H9 (cell line): Measurements from ENCODE around the gene F12. TPM values are rescaled to one million over a fixed set of nuclear protein-coding genes. Genes with fewer than 3 reads are reported as not detected.

Experiments
- DNase-seq: peaks from one replicate; pipeline ENCODE4 v3.0.0-alpha.2; 2017
- H2AFZ ChIP-seq: one replicate; pipeline ENCODE4 v1.6.1; 2013; ENCODE audit warnings: mild to moderate bottlenecking, low read length, control low read depth, moderate library complexity
- H2AK5ac ChIP-seq: 2 replicates; pipeline ENCODE4 v1.6.1; 2013; ENCODE audit warnings: low read length, control low read depth, mixed read lengths; ENCODE audit not compliant: insufficient read length
- H2BK120ac ChIP-seq: one replicate; pipeline ENCODE4 v1.6.1; 2013; ENCODE audit warnings: low read depth, mild to moderate bottlenecking, low read length, control low read depth, inconsistent platforms; ENCODE audit not compliant: poor library complexity, severe bottlenecking
- H2BK12ac ChIP-seq: 2 replicates; pipeline ENCODE4 v1.6.1; 2013; ENCODE audit warnings: low read length, control low read depth, mixed read lengths, low read depth; ENCODE audit not compliant: insufficient read length
- H2BK15ac ChIP-seq: 2 replicates; pipeline ENCODE4 v1.6.1; 2013; ENCODE audit warnings: low read depth, low read length, control low read depth
- H2BK20ac ChIP-seq: one replicate; pipeline ENCODE4 v1.6.1; 2013; ENCODE audit warnings: low read depth, mild to moderate bottlenecking, low read length, control low read depth, inconsistent platforms; ENCODE audit not compliant: poor library complexity, severe bottlenecking
- H2BK5ac ChIP-seq: 2 replicates; pipeline ENCODE4 v1.6.1; 2013; ENCODE audit warnings: low read length, control low read depth, mixed read lengths; ENCODE audit not compliant: insufficient read length
- H3K14ac ChIP-seq: 2 replicates; pipeline ENCODE4 v1.6.1; 2013; ENCODE audit warnings: low read length, control low read depth; ENCODE audit not compliant: insufficient read depth
- H3K18ac ChIP-seq: 2 replicates; pipeline ENCODE4 v1.6.1; 2013; ENCODE audit warnings: low read depth, mild to moderate bottlenecking, mixed read lengths, low read length, control low read depth; ENCODE audit not compliant: insufficient read length
- H3K23ac ChIP-seq: 2 replicates; pipeline ENCODE4 v1.6.1; 2013; ENCODE audit warnings: low read length, control low read depth, mixed read lengths, low read depth; ENCODE audit not compliant: insufficient read length
- H3K23me2 ChIP-seq: 2 replicates; pipeline ENCODE4 v1.6.1; 2013; ENCODE audit warnings: low read depth, mild to moderate bottlenecking, mixed read lengths, low read length, control low read depth; ENCODE audit not compliant: insufficient read length, poor library complexity, severe bottlenecking
- H3K27ac ChIP-seq: 2 replicates; pipeline ENCODE4 v1.5.1; 2013; ENCODE audit warnings: low read length, control low read depth, mixed read lengths, low read depth; ENCODE audit not compliant: insufficient read length
- H3K27me3 ChIP-seq: 2 replicates; pipeline ENCODE4 v1.6.1; 2013; ENCODE audit warnings: low read length, control low read depth, inconsistent platforms; ENCODE audit not compliant: insufficient read depth
- H3K4ac ChIP-seq: 2 replicates; pipeline ENCODE4 v1.6.1; 2013; ENCODE audit warnings: low read depth, mild to moderate bottlenecking, control low read depth, inconsistent platforms, low read length, moderate library complexity
- H3K4me1 ChIP-seq: 2 replicates; pipeline ENCODE4 v1.6.1; 2013; ENCODE audit warnings: low read length, control low read depth, inconsistent platforms; ENCODE audit not compliant: insufficient read depth
- H3K4me2 ChIP-seq: 2 replicates; pipeline ENCODE4 v1.6.1; 2013; ENCODE audit warnings: low read length, control low read depth, mixed read lengths; ENCODE audit not compliant: insufficient read length, insufficient read depth
- H3K56ac ChIP-seq: 2 replicates; pipeline ENCODE4 v1.6.1; 2013; ENCODE audit warnings: low read depth, mild to moderate bottlenecking, mixed read lengths, low read length, control low read depth; ENCODE audit not compliant: insufficient read length
- H3K79me1 ChIP-seq: 2 replicates; pipeline ENCODE4 v1.6.1; 2013; ENCODE audit warnings: low read depth, mild to moderate bottlenecking, moderate library complexity, low read length, control low read depth, inconsistent platforms; ENCODE audit not compliant: insufficient read depth, poor library complexity, severe bottlenecking
- H3K79me2 ChIP-seq: 2 replicates; pipeline ENCODE4 v1.6.1; 2013; ENCODE audit warnings: low read length, control low read depth, inconsistent platforms; ENCODE audit not compliant: insufficient read depth
- H3K9ac ChIP-seq: 2 replicates; pipeline ENCODE4 v1.6.1; 2013; ENCODE audit warnings: low read length, control low read depth, mixed read lengths; ENCODE audit not compliant: insufficient read length; ENCODE audit errors: extremely low read depth
- H3K9me3 ChIP-seq: one replicate; pipeline ENCODE4 v1.6.1; 2013; ENCODE audit warnings: low read depth, low read length, inconsistent platforms; ENCODE audit not compliant: control insufficient read depth
- H3T11ph ChIP-seq: one replicate; pipeline ENCODE4 v1.6.1; 2013; ENCODE audit warnings: mild to moderate bottlenecking, low read length, control low read depth, inconsistent platforms
- H4K20me1 ChIP-seq: one replicate; pipeline ENCODE4 v1.6.1; 2013; ENCODE audit not compliant: control insufficient read depth, insufficient read length, insufficient read depth
- H4K5ac ChIP-seq: 2 replicates; pipeline ENCODE4 v1.6.1; 2013; ENCODE audit warnings: low read depth, mild to moderate bottlenecking, mixed read lengths, low read length, control low read depth; ENCODE audit not compliant: insufficient read length
- H4K8ac ChIP-seq: replicated peaks from 2 replicates; pipeline ENCODE4 v1.6.1; 2013; ENCODE audit warnings: low read length, control low read depth, mixed read lengths, low read depth; ENCODE audit not compliant: insufficient read length
- H4K91ac ChIP-seq: 2 replicates; pipeline ENCODE4 v1.6.1; 2013; ENCODE audit warnings: low read depth, mild to moderate bottlenecking, moderate library complexity, mixed read lengths, low read length, control low read depth; ENCODE audit not compliant: insufficient read length
- H3K27ac Mint-ChIP-seq, 3 experiments: 2 replicates in 2 of 3; 3 replicates in 1 of 3; pipeline ENCODE4 v1.8.0; 2020 to 2021; ENCODE audit warnings: mixed read lengths in 3 of 3, mild to moderate bottlenecking in 1 of 3, moderate library complexity in 1 of 3
- H3K27me3 Mint-ChIP-seq: 2 replicates; pipeline ENCODE4 v1.8.0; 2021; ENCODE audit warnings: low read depth, mild to moderate bottlenecking, moderate library complexity, mixed read lengths
- H3K36me3 Mint-ChIP-seq, 3 experiments: 2 replicates in 2 of 3; 3 replicates in 1 of 3; pipeline ENCODE4 v1.8.0; 2020 to 2021; ENCODE audit warnings: low read depth in 3 of 3, mixed read lengths in 3 of 3; ENCODE audit not compliant: insufficient read depth in 1 of 3
- H3K4me1 Mint-ChIP-seq, 2 experiments: 2 replicates each; pipeline ENCODE4 v1.8.0; 2020; ENCODE audit warnings: mixed read lengths in 2 of 2
- H3K4me3 Mint-ChIP-seq, 2 experiments: 2 replicates in 1 of 2; 3 replicates in 1 of 2; pipeline ENCODE4 v1.8.0; 2020 to 2021; ENCODE audit warnings: mild to moderate bottlenecking in 2 of 2, mixed read lengths in 2 of 2, moderate library complexity in 1 of 2
- H3K9me3 Mint-ChIP-seq, 2 experiments: 2 replicates in 1 of 2; 3 replicates in 1 of 2; pipeline ENCODE4 v1.8.0; 2020; ENCODE audit warnings: mild to moderate bottlenecking in 2 of 2, mixed read lengths in 2 of 2, moderate library complexity in 1 of 2
- WGBS: extraction: QIAGEN DNeasy Blood & Tissue Kit; methylation state at CpG from one replicate; pipeline ENCODE4 v1.1.7; 2013; ENCODE audit warnings: missing lambda C conversion rate, low lambda C conversion rate, mixed read lengths; ENCODE audit not compliant: insufficient read length; ENCODE audit errors: extremely low coverage; 5-methylcytosine and 5-hydroxymethylcytosine counted together
- total RNA-seq: library from RNA; stranded (reverse); gene quantifications from 2 replicates; pipeline ENCODE4 v1.2.1, GENCODE V29; 2021
- TF ChIP-seq, protein P1 (sequence below): fragments of 200-600 bp; sonication (generic); conservative IDR thresholded peaks from 3 replicates; pipeline ENCODE4 v1.8.0; 2021; ENCODE audit warnings: antibody characterized with exemption, mild to moderate bottlenecking

F12 gene
- total RNA-seq, 1 experiment from 2014 or later: 3.5 TPM

DNA sequence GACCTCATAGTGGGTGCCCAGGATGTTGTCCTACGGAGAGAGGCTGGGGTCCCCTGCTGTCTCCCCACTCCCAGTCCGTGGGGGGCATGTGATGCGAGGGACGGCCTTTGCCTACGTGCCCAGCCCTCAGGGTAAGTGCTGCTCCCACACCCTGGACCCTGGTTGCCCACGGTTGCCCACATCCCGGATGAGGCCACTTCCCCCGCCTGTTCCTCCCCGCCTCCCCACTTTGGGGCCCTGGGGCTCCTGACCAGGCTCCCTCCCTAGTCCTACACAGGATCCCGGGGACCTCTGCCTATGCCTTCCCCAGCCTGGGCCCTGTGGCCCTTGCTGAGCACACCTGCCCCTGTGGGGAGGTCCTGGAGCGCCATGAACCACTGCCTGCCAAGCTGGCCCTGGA, 23.6 kb downstream of the F12 start:
- H2AFZ ChIP-seq: no peak overlapping the region
- no peak overlapping the region for H3T11ph ChIP-seq
- no peak overlapping the region for H3K23ac ChIP-seq
- no peaks in the 10 kb centered on the region; the same call in 1 of the 2 replicates for H3K27me3 ChIP-seq
- no peak overlapping the region for H3K4ac ChIP-seq
- no peaks in the 10 kb centered on the region for H3K4me1 ChIP-seq
- H2BK12ac ChIP-seq: no peak overlapping the region
- Mint-ChIP-seq H3K4me3 (no peak overlapping the region), H3K9me3 (no peaks in the 10 kb centered on the region; a peak in 1 of 5 replicates), H3K4me1 (peaks cover 28 to 32% of the 10 kb centered on the region in 2 experiments), H3K27ac (no peak overlapping the region), H3K36me3 (no peaks in the 10 kb centered on the region), H3K27me3 (peaks cover 74% of the 10 kb centered on the region)
- no peak overlapping the region for H4K8ac ChIP-seq
- TF ChIP-seq, protein P1, sequence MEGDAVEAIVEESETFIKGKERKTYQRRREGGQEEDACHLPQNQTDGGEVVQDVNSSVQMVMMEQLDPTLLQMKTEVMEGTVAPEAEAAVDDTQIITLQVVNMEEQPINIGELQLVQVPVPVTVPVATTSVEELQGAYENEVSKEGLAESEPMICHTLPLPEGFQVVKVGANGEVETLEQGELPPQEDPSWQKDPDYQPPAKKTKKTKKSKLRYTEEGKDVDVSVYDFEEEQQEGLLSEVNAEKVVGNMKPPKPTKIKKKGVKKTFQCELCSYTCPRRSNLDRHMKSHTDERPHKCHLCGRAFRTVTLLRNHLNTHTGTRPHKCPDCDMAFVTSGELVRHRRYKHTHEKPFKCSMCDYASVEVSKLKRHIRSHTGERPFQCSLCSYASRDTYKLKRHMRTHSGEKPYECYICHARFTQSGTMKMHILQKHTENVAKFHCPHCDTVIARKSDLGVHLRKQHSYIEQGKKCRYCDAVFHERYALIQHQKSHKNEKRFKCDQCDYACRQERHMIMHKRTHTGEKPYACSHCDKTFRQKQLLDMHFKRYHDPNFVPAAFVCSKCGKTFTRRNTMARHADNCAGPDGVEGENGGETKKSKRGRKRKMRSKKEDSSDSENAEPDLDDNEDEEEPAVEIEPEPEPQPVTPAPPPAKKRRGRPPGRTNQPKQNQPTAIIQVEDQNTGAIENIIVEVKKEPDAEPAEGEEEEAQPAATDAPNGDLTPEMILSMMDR: no peak
- H2BK120ac ChIP-seq: no peak overlapping the region
- no peak overlapping the region for H3K9ac ChIP-seq
- no CpG with 5 or more reads among the region's 11 CpGs for WGBS
- H4K5ac ChIP-seq: no peak overlapping the region
- no peak for DNase-seq
- no peak overlapping the region for H2AK5ac ChIP-seq
- H3K14ac ChIP-seq: no peak overlapping the region
- no peaks in the 10 kb centered on the region for H3K79me1 ChIP-seq
- no peak overlapping the region for H2BK5ac ChIP-seq
- no peaks in the 10 kb centered on the region for H3K79me2 ChIP-seq
- no peaks in the 10 kb centered on the region for H4K20me1 ChIP-seq
- no peaks in the 10 kb centered on the region for H3K9me3 ChIP-seq
- no peak overlapping the region for H2BK15ac ChIP-seq
- no peak overlapping the region for H3K4me2 ChIP-seq
- no peak overlapping the region for H4K91ac ChIP-seq
- H2BK20ac ChIP-seq: no peak overlapping the region
- H3K56ac ChIP-seq: no peak overlapping the region
- H3K18ac ChIP-seq: no peak overlapping the region
- H3K23me2 ChIP-seq: no peaks in the 10 kb centered on the region
- H3K27ac ChIP-seq: no peak overlapping the region
